Skeletal muscle tissue (tissue), 4 donors: ENCODE data around the gene PCDH1. TPM values are rescaled to one million over a fixed set of nuclear protein-coding genes. Genes with fewer than 3 reads are reported as not detected.

Experiments used
- H3K27ac ChIP-seq: one replicate; pipeline ENCODE4 v1.7.0; 2013; ENCODE audit warnings: mild to moderate bottlenecking, low read depth, low read length, inconsistent platforms
- H3K27me3 ChIP-seq, 3 donors: one replicate each; pipeline ENCODE4 v1.7.0; 2013; ENCODE audit warnings: low read length in 3 of 3; ENCODE audit not compliant: control insufficient read depth in 3 of 3, insufficient read depth in 3 of 3
- H3K36me3 ChIP-seq, 3 donors: one replicate each; pipeline ENCODE4 v1.7.0; 2013; ENCODE audit warnings: low read length in 3 of 3; ENCODE audit not compliant: control insufficient read depth in 3 of 3, insufficient read depth in 3 of 3
- H3K4me1 ChIP-seq, 3 donors: one replicate each; pipeline ENCODE4 v1.7.0; 2013; ENCODE audit warnings: low read length in 3 of 3, mild to moderate bottlenecking in 3 of 3; ENCODE audit not compliant: control insufficient read depth in 3 of 3, insufficient read depth in 3 of 3
- H3K4me3 ChIP-seq, 3 donors: one replicate each; pipeline ENCODE4 v1.7.0; 2013; ENCODE audit warnings: low read length in 3 of 3
- H3K9ac ChIP-seq, 3 donors: one replicate each; pipeline ENCODE4 v1.7.0; 2013; ENCODE audit warnings: low read length in 3 of 3, mild to moderate bottlenecking in 3 of 3, moderate library complexity in 2 of 3, low read depth in 1 of 3
- H3K9me3 ChIP-seq, 3 donors: one replicate each; pipeline ENCODE4 v1.7.0; 2013; ENCODE audit warnings: low read length in 3 of 3; ENCODE audit not compliant: control insufficient read depth in 3 of 3
- total RNA-seq: library from RNA; depleted of rRNA; stranded (reverse); fragments of >200 nt; gene quantifications from one replicate; pipeline ENCODE4 v1.2.3, GENCODE V29; 2014
- donor health status: Osteomylitis.

Gene PCDH1
- total RNA-seq, 1 donor from 2014 or later: 20.9 TPM

GRCh38 chr5:141815796-141816180, 62.4 kb downstream of the PCDH1 start:
- H3K36me3 ChIP-seq: no peaks in the 10 kb centered on the region
- no peak overlapping the region for H3K9ac ChIP-seq
- H3K9me3 ChIP-seq: no peaks in the 10 kb centered on the region
- peak overlapping the region; percentile 70 for H3K27ac ChIP-seq
- H3K4me3 ChIP-seq: no peak overlapping the region
- H3K27me3 ChIP-seq: peaks cover 4 to 25% (median 11%) of the 10 kb centered on the region in 3 donors
- peaks cover 0 to 29% (median 4%) of the 10 kb centered on the region in 3 donors for H3K4me1 ChIP-seq

GRCh38 chr5:141815051-141815795, 63.0 kb downstream of the PCDH1 start:
- peaks cover 7 to 30% (median 14%) of the 10 kb centered on the region in 3 donors for H3K27me3 ChIP-seq
- no peaks in the 10 kb centered on the region for H3K9me3 ChIP-seq
- H3K9ac ChIP-seq: no peak overlapping the region
- no peak overlapping the region for H3K4me3 ChIP-seq
- H3K27ac ChIP-seq: no peak overlapping the region
- H3K4me1 ChIP-seq: peaks cover 0 to 29% (median 4%) of the 10 kb centered on the region in 3 donors
- H3K36me3 ChIP-seq: no peaks in the 10 kb centered on the region

- Histone ChIP-seq H3K9ac (no peak overlapping the region), H3K4me1 (peaks cover 0 to 29% (median 4%) of the 10 kb centered on the region in 3 donors), H3K36me3 (no peaks in the 10 kb centered on the region), H3K4me3 (no peak overlapping the region), H3K9me3 (no peaks in the 10 kb centered on the region), H3K27me3 (peaks cover 8 to 31% (median 14%) of the 10 kb centered on the region in 3 donors), H3K27ac (no peak overlapping the region)
Measured at GRCh38 chr5:141814064-141814964, 63.9 kb downstream of the PCDH1 start.

- no peak overlapping the region for H3K9ac ChIP-seq
- H3K4me3 ChIP-seq: no peak overlapping the region
- no peaks in the 10 kb centered on the region for H3K9me3 ChIP-seq
- H3K27me3 ChIP-seq: peaks cover 21 to 42% (median 26%) of the 10 kb centered on the region in 3 donors
- H3K4me1 ChIP-seq: peaks cover 0 to 29% (median 4%) of the 10 kb centered on the region in 3 donors
- no peak overlapping the region for H3K27ac ChIP-seq
- H3K36me3 ChIP-seq: no peaks in the 10 kb centered on the region
Measured at GRCh38 chr5:141812512-141812911, 65.7 kb downstream of the PCDH1 start.

- Histone ChIP-seq H3K27me3 (peaks cover 21 to 45% (median 31%) of the 10 kb centered on the region in 3 donors), H3K36me3 (no peaks in the 10 kb centered on the region), H3K4me1 (peaks cover 6 to 37% (median 9%) of the 10 kb centered on the region in 3 donors), H3K4me3 (no peak overlapping the region), H3K9ac (no peak overlapping the region), H3K27ac (no peak overlapping the region), H3K9me3 (no peaks in the 10 kb centered on the region)
Measured at GRCh38 chr5:141811287-141812155, 66.7 kb downstream of the PCDH1 start.

GRCh38 chr5:141810702-141811101, 67.5 kb downstream of the PCDH1 start:
- Histone ChIP-seq H3K27ac (no peak overlapping the region), H3K4me3 (no peak overlapping the region), H3K9ac (no peak overlapping the region), H3K9me3 (no peaks in the 10 kb centered on the region), H3K27me3 (peaks cover 26 to 52% (median 39%) of the 10 kb centered on the region in 3 donors), H3K4me1 (peaks cover 10 to 37% (median 11%) of the 10 kb centered on the region in 3 donors), H3K36me3 (no peaks in the 10 kb centered on the region)

- no peak overlapping the region for H3K9ac ChIP-seq
- H3K27ac ChIP-seq: no peak overlapping the region
- H3K9me3 ChIP-seq: no peaks in the 10 kb centered on the region
- peaks cover 17 to 44% (median 18%) of the 10 kb centered on the region in 3 donors for H3K4me1 ChIP-seq
- H3K36me3 ChIP-seq: no peaks in the 10 kb centered on the region
- H3K27me3 ChIP-seq: peaks cover 28 to 54% (median 48%) of the 10 kb centered on the region in 3 donors
- no peak overlapping the region for H3K4me3 ChIP-seq
Measured at GRCh38 chr5:141809380-141810096, 68.7 kb downstream of the PCDH1 start.

GRCh38 chr5:141808857-141809256, 69.4 kb downstream of the PCDH1 start:
- Histone ChIP-seq H3K27ac (no peak overlapping the region), H3K36me3 (no peaks in the 10 kb centered on the region), H3K9me3 (no peaks in the 10 kb centered on the region), H3K9ac (no peak overlapping the region), H3K4me1 (peaks cover 17 to 42% (median 21%) of the 10 kb centered on the region in 3 donors), H3K4me3 (no peak overlapping the region), H3K27me3 (peaks cover 33 to 50% (median 48%) of the 10 kb centered on the region in 3 donors)

- Histone ChIP-seq H3K9ac (no peak overlapping the region), H3K27ac (no peak overlapping the region), H3K4me3 (no peak overlapping the region), H3K36me3 (no peaks in the 10 kb centered on the region), H3K4me1 (peaks cover 17 to 40% (median 21%) of the 10 kb centered on the region in 3 donors), H3K9me3 (no peaks in the 10 kb centered on the region), H3K27me3 (peaks cover 33 to 55% (median 48%) of the 10 kb centered on the region in 3 donors)
Measured at GRCh38 chr5:141807732-141808131, 70.5 kb downstream of the PCDH1 start.
